ENCODE results near the gene ADGRV1.
"Not testable (repeated sequence)": the region's sequence is repeated elsewhere in the genome, so short reads cannot be mapped to it uniquely, and the experiment has no call there.

Gene ADGRV1

DNA sequence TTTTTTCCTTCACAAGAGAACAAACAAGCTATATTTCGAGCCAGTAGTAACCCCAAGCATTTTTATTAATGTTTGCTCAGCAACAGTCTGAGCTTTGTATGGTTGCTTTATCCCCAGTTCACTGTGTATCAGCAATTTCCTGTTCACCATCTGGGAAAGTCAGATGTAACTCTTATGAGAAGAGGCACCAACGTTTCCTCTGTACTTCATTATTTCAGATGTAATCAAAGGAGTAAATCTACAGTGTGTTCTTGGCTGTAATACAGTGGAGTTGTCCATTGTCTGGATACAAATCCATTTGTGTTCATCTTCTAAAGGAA is 484.3 kb downstream of the ADGRV1 start:
- no peak overlapping the region for H3K4me3 Mint-ChIP-seq
- no peaks in the 10 kb centered on the region for H3K27me3 Mint-ChIP-seq
- H3K4me1 Mint-ChIP-seq (ENCODE audit: low read depth), result no peaks in the 10 kb centered on the region
- H3K36me3 Mint-ChIP-seq, result no peaks in the 10 kb centered on the region
- H3K27ac Mint-ChIP-seq, result no peak overlapping the region
- H3K9me3 Mint-ChIP-seq (ENCODE audit: low read depth), result peaks cover 9% of the 10 kb centered on the region

DNA sequence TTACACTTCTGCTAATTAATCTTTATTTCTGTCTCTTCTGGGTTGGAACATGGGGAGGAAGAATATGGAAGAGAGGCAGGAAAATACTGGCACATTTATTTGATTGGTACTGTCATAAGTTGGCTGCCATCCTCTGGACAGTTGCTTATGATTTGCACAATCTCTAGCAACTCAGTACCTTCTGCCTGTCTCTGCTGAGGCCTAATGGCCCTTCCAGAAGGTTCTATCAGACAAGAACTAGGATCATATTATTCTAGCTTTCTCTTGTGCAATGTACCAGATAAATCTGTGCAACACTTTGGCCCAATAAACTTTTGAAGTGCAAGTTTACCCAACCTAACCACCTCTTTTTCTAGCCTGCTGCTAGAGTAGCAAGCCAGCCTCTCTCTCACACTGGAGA is 489.5 kb downstream of the ADGRV1 start:
- Mint-ChIP-seq H3K9me3 (ENCODE audit: low read depth) (peaks cover 3% of the 10 kb centered on the region), H3K27me3 (peaks cover 6% of the 10 kb centered on the region), H3K27ac (no peak overlapping the region), H3K4me1 (ENCODE audit: low read depth) (no peaks in the 10 kb centered on the region), H3K4me3 (no peak overlapping the region), H3K36me3 (no peaks in the 10 kb centered on the region)

DNA sequence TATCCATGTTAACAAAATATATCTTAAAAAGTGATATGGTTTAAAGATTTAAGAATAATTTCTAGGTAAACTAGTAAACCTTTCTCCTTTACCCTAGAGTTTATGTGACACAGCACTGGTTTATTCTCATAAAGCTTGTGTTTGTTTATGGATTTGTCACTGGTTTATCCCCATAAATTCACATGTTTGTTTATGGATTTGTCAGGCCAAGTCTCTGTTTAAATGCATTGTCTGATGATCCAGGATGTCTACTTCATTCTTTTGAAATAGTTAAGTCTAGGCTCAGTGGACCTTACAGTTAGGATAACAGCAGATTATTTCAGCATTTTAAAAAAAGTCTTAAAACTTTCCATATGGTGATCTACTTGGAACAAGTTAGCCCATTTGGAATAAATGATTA is 490.5 kb downstream of the ADGRV1 start:
- Mint-ChIP-seq H3K9me3 (ENCODE audit: low read depth) (peaks cover 3% of the 10 kb centered on the region), H3K4me3 (no peak overlapping the region), H3K27me3 (peaks cover 10% of the 10 kb centered on the region), H3K36me3 (no peaks in the 10 kb centered on the region), H3K4me1 (ENCODE audit: low read depth) (no peaks in the 10 kb centered on the region), H3K27ac (no peak overlapping the region)

DNA sequence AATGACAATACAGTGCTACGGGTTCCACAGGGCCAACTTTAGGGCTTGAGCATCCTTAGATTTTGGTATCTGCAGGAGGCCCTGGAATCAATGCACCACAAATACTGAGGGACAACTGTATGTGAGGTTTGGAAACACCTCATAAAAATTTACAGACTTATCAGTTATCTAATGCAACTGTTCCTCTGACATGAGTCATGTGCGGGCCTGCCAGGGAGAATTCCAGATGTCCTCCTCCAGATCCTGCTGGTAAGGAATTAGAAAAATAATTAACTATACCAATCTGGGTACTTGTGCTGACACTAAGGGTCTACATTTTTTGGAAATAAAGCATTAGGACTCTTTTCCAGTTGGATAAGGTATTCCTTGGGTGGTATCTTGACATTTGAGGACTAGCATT is 491.2 kb downstream of the ADGRV1 start:
- Mint-ChIP-seq H3K27me3 (peaks cover 12% of the 10 kb centered on the region), H3K36me3 (no peaks in the 10 kb centered on the region), H3K4me3 (no peak overlapping the region), H3K4me1 (ENCODE audit: low read depth) (no peaks in the 10 kb centered on the region), H3K9me3 (ENCODE audit: low read depth) (peaks cover 3% of the 10 kb centered on the region), H3K27ac (no peak overlapping the region)

DNA sequence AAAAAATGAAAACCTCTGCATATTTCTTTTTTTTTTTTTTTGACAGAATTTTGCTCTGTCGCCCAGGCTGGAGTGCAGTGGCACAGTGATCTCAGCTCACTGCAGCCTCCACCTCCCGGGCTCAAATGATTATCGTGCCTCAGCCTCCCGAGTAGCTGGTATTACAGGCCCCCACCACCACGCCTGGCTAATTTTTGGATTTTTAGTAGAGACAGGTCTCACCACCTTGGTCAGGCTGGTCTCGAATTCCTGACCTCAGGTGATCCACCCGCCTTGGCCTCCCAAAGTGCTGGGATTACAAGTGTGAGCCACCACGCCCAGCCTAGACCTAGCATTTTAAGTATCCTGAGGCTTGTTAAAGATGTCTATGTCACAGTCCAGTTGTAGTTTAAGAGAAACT is 493.8 kb downstream of the ADGRV1 start:
- not testable (repeated sequence) for H3K27ac Mint-ChIP-seq; H3K36me3 Mint-ChIP-seq; H3K4me3 Mint-ChIP-seq; H3K9me3 Mint-ChIP-seq (ENCODE audit: low read depth); H3K4me1 Mint-ChIP-seq (ENCODE audit: low read depth)
- peaks cover 13% of the 10 kb centered on the region for H3K27me3 Mint-ChIP-seq

DNA sequence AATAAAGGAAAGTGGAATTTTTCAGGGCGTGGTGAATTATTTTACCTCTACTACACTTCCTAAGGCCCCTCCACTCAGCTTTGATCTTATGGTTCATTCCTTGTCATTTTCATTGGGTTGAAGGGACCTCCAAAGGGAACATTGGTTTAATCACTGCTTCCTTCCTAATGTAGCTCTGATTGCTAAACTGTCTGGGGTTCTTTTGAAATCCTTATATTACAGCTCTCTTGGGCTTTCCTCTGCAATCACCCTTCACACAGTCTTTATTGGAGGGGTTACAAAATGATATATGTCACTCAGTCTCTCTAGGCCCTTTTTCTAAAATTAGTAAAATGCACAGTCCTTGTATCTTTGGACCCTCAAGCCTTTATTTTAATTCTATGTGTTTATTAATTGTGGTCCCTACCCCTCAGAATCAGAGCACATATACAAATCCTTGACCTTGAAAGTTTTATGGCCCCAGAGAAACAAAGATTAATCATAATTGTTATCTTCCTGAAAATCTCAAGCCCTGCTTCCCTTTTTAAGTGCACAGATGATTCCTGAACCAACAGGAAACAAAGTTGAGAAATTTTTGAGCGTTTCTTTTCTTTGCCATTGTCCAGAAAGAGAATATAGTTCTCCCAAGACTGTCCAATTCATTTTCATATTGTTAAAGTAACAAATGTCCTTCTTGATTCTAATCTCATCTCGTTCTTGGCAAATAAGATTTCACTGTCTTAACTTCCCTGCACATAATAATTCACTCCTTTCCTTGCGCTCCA is 494.6 kb downstream of the ADGRV1 start:
- no peaks in the 10 kb centered on the region for H3K9me3 Mint-ChIP-seq (ENCODE audit: low read depth)

DNA sequence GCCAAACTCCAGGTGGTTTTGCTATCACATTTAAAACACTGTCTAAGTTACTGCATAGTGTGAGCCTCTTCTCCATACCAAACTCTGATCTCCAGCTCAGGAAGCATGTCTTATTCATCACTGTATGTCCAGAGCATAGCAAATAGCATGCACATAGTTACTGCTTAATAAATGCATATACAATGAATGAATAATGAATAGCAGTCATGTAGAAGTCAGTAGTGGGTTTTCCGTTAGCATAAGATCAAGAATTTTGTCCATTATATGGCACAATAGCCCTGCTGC is 495.1 kb downstream of the ADGRV1 start:
- no peaks in the 10 kb centered on the region for H3K36me3 Mint-ChIP-seq
- H3K27ac Mint-ChIP-seq, result no peak overlapping the region
- H3K9me3 Mint-ChIP-seq (ENCODE audit: low read depth), result no peaks in the 10 kb centered on the region
- H3K4me3 Mint-ChIP-seq, result no peak overlapping the region
- H3K27me3 Mint-ChIP-seq, result peaks cover 11% of the 10 kb centered on the region
- H3K4me1 Mint-ChIP-seq (ENCODE audit: low read depth), result peaks cover 5% of the 10 kb centered on the region

More for the DNA sequence above, 494.6 kb downstream of the ADGRV1 start:
- peaks cover 11% of the 10 kb centered on the region for H3K27me3 Mint-ChIP-seq
- H3K4me1 Mint-ChIP-seq (ENCODE audit: low read depth), result peaks cover under 1% of the 10 kb centered on the region
- no peak overlapping the region for H3K27ac Mint-ChIP-seq
- H3K36me3 Mint-ChIP-seq, result no peaks in the 10 kb centered on the region
- H3K4me3 Mint-ChIP-seq, result no peak overlapping the region

DNA sequence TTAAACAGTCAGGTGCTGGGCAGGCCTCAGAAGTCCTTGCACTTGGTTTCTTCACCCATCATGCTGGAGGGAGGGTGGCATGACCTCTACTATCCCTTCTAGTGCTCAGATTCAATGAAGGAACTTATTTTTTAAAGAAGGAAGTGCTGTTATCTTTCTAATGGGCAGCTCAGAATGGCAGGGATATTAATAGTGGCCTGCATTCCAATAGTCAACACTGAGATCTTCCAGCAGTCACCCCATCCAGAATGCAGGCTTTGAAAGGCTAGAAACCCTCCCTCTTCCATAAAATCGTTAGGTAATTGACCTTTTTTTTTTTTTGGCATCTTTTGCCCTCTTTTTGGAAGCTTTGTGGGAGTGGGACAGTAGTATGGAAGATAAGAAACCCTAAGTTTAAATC is 499.6 kb downstream of the ADGRV1 start:
- Mint-ChIP-seq H3K9me3 (ENCODE audit: low read depth) (no peaks in the 10 kb centered on the region), H3K4me3 (no peak overlapping the region), H3K27ac (no peak overlapping the region), H3K36me3 (no peaks in the 10 kb centered on the region), H3K27me3 (peaks cover 8% of the 10 kb centered on the region), H3K4me1 (ENCODE audit: low read depth) (peaks cover 34% of the 10 kb centered on the region)

DNA sequence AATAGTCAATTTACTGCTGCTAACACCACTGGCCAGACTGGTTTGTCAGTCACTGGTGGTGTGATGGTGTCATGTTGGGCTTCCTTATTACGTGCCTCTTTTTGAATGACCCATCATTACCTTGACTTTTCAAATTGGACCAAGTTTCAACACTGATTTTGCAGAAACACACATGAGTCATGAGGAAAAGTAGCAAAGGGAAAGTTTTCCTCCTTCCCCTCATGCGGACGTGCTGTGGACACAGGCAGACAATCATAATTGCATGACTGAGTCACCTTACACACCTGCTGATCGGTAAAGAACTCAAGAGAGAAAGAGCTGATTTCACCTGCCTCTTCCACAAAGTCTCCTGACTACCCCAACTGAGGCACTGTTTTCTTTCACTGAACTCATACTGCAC is 500.0 kb downstream of the ADGRV1 start:
- Mint-ChIP-seq H3K4me3 (no peak overlapping the region), H3K27ac (peak overlapping the region; percentile 48), H3K9me3 (ENCODE audit: low read depth) (no peaks in the 10 kb centered on the region), H3K4me1 (ENCODE audit: low read depth) (peaks cover 34% of the 10 kb centered on the region), H3K27me3 (peaks cover 7% of the 10 kb centered on the region), H3K36me3 (no peaks in the 10 kb centered on the region)

DNA sequence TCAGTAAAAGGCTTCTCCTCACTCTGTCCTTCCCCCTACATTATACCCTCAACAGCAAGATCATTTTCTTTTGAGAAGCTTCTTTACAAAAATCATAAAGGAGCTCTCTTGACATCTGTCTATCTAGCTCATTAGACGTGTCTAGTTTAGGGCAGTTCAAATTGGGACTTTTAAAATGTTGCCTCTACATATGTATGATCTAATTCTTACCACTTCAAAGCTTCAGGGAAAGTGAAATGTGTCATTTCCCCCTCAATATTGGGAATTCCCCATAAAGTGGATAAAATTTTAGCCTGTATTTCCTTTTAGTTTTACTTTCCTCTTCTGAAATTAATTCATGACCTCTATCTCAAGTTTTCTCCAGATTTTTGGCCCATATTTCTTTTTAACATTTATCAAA is 500.8 kb downstream of the ADGRV1 start:
- peaks cover 34% of the 10 kb centered on the region for H3K4me1 Mint-ChIP-seq (ENCODE audit: low read depth)
- peaks cover 8% of the 10 kb centered on the region for H3K27me3 Mint-ChIP-seq
- peak overlapping the region; percentile 48 for H3K27ac Mint-ChIP-seq
- no peaks in the 10 kb centered on the region for H3K9me3 Mint-ChIP-seq (ENCODE audit: low read depth)
- peak overlapping the region; percentile 33 for H3K4me3 Mint-ChIP-seq
- no peaks in the 10 kb centered on the region for H3K36me3 Mint-ChIP-seq

DNA sequence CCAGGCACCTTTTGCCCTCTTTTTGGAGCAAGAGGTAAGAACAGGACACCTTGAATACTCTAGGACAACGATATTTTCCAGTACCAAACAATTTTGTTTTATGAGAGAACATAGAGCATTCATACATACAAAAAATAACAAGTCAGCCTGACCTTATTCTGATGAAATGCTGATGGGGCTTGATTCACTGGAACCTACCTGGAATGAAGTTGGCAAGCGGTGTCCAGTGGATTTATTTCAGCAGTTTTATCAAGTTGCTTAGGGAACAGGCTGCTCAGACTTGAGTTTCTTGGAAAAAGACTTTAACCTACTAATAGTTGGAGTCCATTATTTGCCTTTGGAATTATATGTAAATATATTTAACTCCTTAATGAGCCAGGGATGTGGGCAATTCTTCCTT is 502.5 kb downstream of the ADGRV1 start:
- Mint-ChIP-seq H3K27me3 (peaks cover 5% of the 10 kb centered on the region), H3K9me3 (ENCODE audit: low read depth) (no peaks in the 10 kb centered on the region), H3K4me1 (ENCODE audit: low read depth) (peaks cover 34% of the 10 kb centered on the region), H3K4me3 (no peak overlapping the region), H3K36me3 (no peaks in the 10 kb centered on the region), H3K27ac (no peak overlapping the region)

DNA sequence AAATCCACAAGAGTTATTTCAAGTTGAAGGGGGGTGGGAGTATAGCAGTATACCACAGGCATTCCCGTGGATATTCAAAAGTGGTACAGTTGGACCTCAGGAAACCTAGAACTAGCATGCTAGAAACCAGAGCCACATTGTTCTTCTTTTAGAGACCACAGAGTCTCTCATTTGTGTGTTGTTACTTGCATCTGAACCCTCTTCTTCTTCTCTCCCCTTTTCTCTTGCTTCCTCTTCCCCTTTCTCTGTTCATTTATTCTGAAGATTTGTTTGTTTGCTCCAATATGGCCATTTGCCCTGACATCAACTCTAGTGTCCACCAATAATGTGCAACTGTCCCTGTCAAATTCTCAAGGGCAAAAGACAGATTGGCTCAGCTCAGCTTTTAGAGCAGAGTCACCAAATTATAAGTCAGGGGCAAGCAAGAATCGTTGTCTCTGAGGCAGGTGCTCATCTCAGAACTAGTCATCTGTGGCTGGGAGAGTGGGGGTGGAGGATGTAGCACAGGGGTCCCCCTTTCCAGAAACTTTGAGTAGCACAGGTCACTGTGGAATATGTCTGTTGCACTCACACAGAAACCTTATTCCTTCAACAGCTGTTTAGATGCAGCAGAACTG is 503.5 kb downstream of the ADGRV1 start:
- no peaks in the 10 kb centered on the region for H3K9me3 Mint-ChIP-seq (ENCODE audit: low read depth)
- no peaks in the 10 kb centered on the region for H3K36me3 Mint-ChIP-seq
- no peak overlapping the region for H3K4me3 Mint-ChIP-seq
- peaks cover 10% of the 10 kb centered on the region for H3K27me3 Mint-ChIP-seq
- peaks cover 34% of the 10 kb centered on the region for H3K4me1 Mint-ChIP-seq (ENCODE audit: low read depth)
- no peak overlapping the region for H3K27ac Mint-ChIP-seq

DNA sequence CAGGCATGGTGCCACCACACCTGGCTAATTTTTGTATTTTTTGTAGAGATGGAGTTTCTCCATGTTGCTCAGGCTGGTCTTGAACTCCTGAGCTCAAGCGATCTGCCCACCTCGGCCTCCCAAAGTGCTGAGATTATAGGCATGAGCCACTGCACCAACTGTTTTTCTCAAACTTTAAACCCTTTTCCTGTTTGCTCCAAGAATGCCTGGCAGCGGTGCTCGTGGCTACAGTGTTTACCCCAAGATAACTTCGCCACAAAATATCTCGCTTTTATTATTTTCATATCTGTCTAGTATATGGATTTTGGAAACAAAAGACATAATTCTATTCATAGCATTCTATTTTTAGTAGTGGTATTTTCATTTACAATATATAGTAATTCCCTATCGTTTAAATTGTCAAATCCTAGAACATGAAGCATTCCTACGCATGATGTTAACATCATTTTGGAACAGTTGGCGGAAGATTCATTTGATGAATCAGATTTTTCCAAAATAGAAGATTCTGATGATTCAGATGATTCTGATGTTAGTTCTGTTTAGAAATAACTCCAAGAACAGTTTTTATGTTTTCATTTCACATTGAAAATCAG is 504.6 kb downstream of the ADGRV1 start:
- not testable (repeated sequence) for H3K36me3 Mint-ChIP-seq; H3K27ac Mint-ChIP-seq; H3K9me3 Mint-ChIP-seq (ENCODE audit: low read depth); H3K27me3 Mint-ChIP-seq; H3K4me3 Mint-ChIP-seq
- H3K4me1 Mint-ChIP-seq (ENCODE audit: low read depth), result peaks cover 33% of the 10 kb centered on the region

DNA sequence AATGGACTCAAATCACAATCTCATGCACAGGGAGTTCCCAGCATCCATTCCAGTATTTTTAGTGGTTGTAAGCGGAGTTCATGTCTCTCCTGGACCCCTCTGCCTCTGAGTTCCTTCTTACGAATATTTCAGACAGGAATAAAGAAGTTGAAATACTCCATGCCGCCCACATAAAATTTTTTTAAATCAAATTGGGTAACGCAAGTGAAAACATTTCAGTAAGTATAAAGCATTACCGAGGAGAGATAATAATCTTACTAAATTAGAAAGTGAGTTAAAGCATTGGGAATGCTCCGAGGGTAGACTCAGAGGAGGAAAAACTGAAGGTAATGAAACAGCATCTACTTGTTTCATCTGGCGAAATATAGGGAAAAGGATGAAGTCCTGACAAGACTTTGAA is 506.9 kb downstream of the ADGRV1 start:
- Mint-ChIP-seq H3K27me3 (peaks cover 10% of the 10 kb centered on the region), H3K27ac (no peak overlapping the region), H3K36me3 (no peaks in the 10 kb centered on the region), H3K9me3 (ENCODE audit: low read depth) (no peaks in the 10 kb centered on the region), H3K4me3 (no peak overlapping the region), H3K4me1 (ENCODE audit: low read depth) (peaks cover 13% of the 10 kb centered on the region)

DNA sequence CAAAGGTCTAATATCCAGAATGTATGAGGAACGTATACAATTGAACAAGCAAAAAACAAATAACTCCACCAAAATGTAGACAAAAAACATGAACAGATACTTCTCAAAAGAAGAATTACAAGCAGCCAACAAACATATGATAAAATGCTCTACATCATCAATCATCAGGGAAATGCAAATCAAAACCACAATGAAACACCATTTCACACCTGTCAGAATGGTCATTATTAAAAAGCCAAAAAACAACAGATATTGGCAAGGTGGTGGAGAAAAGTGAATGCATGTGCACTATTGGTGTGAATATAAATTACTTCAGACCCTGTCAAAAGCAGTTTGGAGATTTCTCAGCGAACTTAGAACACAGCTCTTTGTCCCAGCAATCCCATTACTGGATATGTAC is 510.8 kb downstream of the ADGRV1 start:
- no peaks in the 10 kb centered on the region for H3K36me3 Mint-ChIP-seq

More for the DNA sequence above, 510.8 kb downstream of the ADGRV1 start:
- Mint-ChIP-seq H3K4me1 (ENCODE audit: low read depth) (no peaks in the 10 kb centered on the region), H3K9me3 (ENCODE audit: low read depth) (no peaks in the 10 kb centered on the region), H3K27me3 (peaks cover 5% of the 10 kb centered on the region), H3K4me3 (no peak overlapping the region), H3K27ac (no peak overlapping the region)
